Osteoblast (primary cell): Measurements from ENCODE around the gene RAB11FIP5. TPM values are rescaled to one million over a fixed set of nuclear protein-coding genes. Genes with fewer than 3 reads are reported as not detected.

Experiments
- DNase-seq: peaks from one replicate; pipeline ENCODE4 v3.0.0; 2011; ENCODE audit warnings: low spot score, mixed read lengths; ENCODE audit not compliant: insufficient read length; ENCODE audit errors: missing footprints
- H2AFZ ChIP-seq: 2 replicates; pipeline ENCODE4 v1.6.0; 2011; ENCODE audit warnings: mild to moderate bottlenecking, low read length
- H3K27ac ChIP-seq: 2 replicates; pipeline ENCODE4 v1.5.1; 2011; ENCODE audit warnings: mild to moderate bottlenecking, low read depth, low read length, moderate library complexity
- H3K27me3 ChIP-seq: 2 replicates; pipeline ENCODE4 v1.6.0; 2012; ENCODE audit warnings: mild to moderate bottlenecking, control low read depth, inconsistent platforms, low read length, moderate library complexity; ENCODE audit not compliant: insufficient read depth
- H3K36me3 ChIP-seq: 2 replicates; pipeline ENCODE4 v1.5.1; 2011; ENCODE audit warnings: mild to moderate bottlenecking, low read length, control low read depth, moderate library complexity; ENCODE audit not compliant: insufficient read depth
- H3K4me1 ChIP-seq: 2 replicates; pipeline ENCODE4 v1.5.1; 2011; ENCODE audit warnings: mild to moderate bottlenecking, low read length, control low read depth, moderate library complexity; ENCODE audit not compliant: insufficient read depth
- H3K4me2 ChIP-seq: 2 replicates; pipeline ENCODE4 v1.6.0; 2011; ENCODE audit warnings: mild to moderate bottlenecking, low read length; ENCODE audit not compliant: insufficient read depth
- H3K4me3 ChIP-seq: fragments of 200-600 bp; sonication (generic); 3 replicates; pipeline ENCODE4 v1.5.1; 2012; ENCODE audit warnings: mild to moderate bottlenecking, low read length, inconsistent platforms; ENCODE audit not compliant: insufficient read depth
- H3K79me2 ChIP-seq: 2 replicates; pipeline ENCODE4 v1.6.0; 2012; ENCODE audit warnings: mild to moderate bottlenecking, low read length, control low read depth, inconsistent platforms; ENCODE audit not compliant: insufficient read depth
- H3K9me3 ChIP-seq: 2 replicates; pipeline ENCODE4 v1.5.1; 2011; ENCODE audit warnings: low read depth, low read length, control low read depth
- H4K20me1 ChIP-seq: 2 replicates; pipeline ENCODE4 v1.6.0; 2012; ENCODE audit warnings: mild to moderate bottlenecking, low read length, control low read depth; ENCODE audit not compliant: insufficient read depth
- total RNA-seq: library from RNA; depleted of rRNA; stranded (reverse); fragments of >200 nt; gene quantifications from 2 replicates; pipeline ENCODE4 v1.2.3, GENCODE V29; 2012
- TF ChIP-seq, protein P1 (sequence below): IDR thresholded peaks from 2 replicates; pipeline ENCODE4 v1.5.1; 2011; ENCODE audit warnings: mild to moderate bottlenecking, low read depth, low read length, moderate library complexity; ENCODE audit errors: extremely low read depth

Gene RAB11FIP5
- total RNA-seq, 1 donor: 59.0 TPM

DNA sequence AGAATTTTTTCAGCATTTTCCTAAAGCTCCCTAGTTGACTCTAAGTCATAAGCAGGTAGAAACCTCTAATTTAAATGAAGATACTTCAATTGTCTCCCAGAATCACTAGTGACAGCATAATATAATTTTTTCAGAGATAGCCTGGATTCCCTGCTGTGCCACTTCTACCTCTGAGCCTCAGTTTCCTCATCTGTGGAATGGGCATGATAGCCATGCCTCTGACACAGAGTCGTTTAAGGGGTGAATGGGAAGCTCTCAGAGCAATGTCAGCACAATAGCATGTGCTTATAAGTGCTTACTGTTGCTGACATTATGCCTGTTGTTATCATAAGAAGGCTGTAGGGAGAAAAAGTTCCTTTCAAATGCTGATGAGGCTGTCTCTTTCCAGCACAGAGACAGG, 89.3 kb downstream of the RAB11FIP5 start:
- no peak overlapping the region for H3K4me3 ChIP-seq
- TF ChIP-seq, protein P1, sequence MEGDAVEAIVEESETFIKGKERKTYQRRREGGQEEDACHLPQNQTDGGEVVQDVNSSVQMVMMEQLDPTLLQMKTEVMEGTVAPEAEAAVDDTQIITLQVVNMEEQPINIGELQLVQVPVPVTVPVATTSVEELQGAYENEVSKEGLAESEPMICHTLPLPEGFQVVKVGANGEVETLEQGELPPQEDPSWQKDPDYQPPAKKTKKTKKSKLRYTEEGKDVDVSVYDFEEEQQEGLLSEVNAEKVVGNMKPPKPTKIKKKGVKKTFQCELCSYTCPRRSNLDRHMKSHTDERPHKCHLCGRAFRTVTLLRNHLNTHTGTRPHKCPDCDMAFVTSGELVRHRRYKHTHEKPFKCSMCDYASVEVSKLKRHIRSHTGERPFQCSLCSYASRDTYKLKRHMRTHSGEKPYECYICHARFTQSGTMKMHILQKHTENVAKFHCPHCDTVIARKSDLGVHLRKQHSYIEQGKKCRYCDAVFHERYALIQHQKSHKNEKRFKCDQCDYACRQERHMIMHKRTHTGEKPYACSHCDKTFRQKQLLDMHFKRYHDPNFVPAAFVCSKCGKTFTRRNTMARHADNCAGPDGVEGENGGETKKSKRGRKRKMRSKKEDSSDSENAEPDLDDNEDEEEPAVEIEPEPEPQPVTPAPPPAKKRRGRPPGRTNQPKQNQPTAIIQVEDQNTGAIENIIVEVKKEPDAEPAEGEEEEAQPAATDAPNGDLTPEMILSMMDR: no peak
- no peak overlapping the region for H3K27ac ChIP-seq
- H3K9me3 ChIP-seq: no peaks in the 10 kb centered on the region
- H3K27me3 ChIP-seq: no peaks in the 10 kb centered on the region
- H3K36me3 ChIP-seq: peaks cover 6% of the 10 kb centered on the region
- no peaks in the 10 kb centered on the region for H3K79me2 ChIP-seq
- no peak overlapping the region for H3K4me2 ChIP-seq
- no peak for DNase-seq
- H4K20me1 ChIP-seq: peaks cover 6% of the 10 kb centered on the region
- peaks cover 22% of the 10 kb centered on the region for H3K4me1 ChIP-seq
- H2AFZ ChIP-seq: no peak overlapping the region

Other genes starting within 250 kb of the RAB11FIP5 start
- gene SPR, start 225.5 kb downstream of the RAB11FIP5 start, total RNA-seq: 17.0 and 19.2 TPM in 2 replicates
- gene EMX1, start 195.4 kb downstream of the RAB11FIP5 start, total RNA-seq: not detected in 2 replicates
- gene SFXN5, start 41.2 kb downstream of the RAB11FIP5 start, total RNA-seq: 13.8 and 17.0 TPM in 2 replicates
- not detected in 2 replicates for gene NOTO, start 89.6 kb upstream of the RAB11FIP5 start, total RNA-seq
- 16.5 and 17.4 TPM in 2 replicates for gene SMYD5, start 101.3 kb upstream of the RAB11FIP5 start, total RNA-seq
- gene PRADC1, start 120.3 kb upstream of the RAB11FIP5 start, total RNA-seq: 11.2 and 15.9 TPM in 2 replicates
- gene CCT7, start 121.4 kb upstream of the RAB11FIP5 start, total RNA-seq: 180 and 200 TPM in 2 replicates
- gene FBXO41, start 171.5 kb upstream of the RAB11FIP5 start, total RNA-seq: 0.29 and 0.36 TPM in 2 replicates
- gene EGR4, start 180.6 kb upstream of the RAB11FIP5 start, total RNA-seq: not detected in 2 replicates